ENCODE results near the gene COL25A1.

Gene COL25A1

GRCh38 chr4:108891896-108892590 lies 410.4 kb downstream of the COL25A1 start:
- TF ChIP-seq CTCF (IDR thresholded peaks at IDR 0.05; ENCODE audit: borderline replicate concordance, control extremely low read depth, extremely low read depth, insufficient read depth, missing control alignments) = no peak
- DNase-seq (ENCODE audit: low spot score) = no peak
- in situ Hi-C loops (cut with MboI; ENCODE audit: low sequenced_read_pairs, unreplicated experiment) = no loop called here

GRCh38 chr4:108890484-108890881 lies 412.0 kb downstream of the COL25A1 start:
- TF ChIP-seq CTCF (IDR thresholded peaks at IDR 0.05; ENCODE audit: borderline replicate concordance, control extremely low read depth, extremely low read depth, insufficient read depth, missing control alignments) = no peak
- in situ Hi-C loops (cut with MboI; ENCODE audit: low sequenced_read_pairs, unreplicated experiment) = no loop called here
- no peak for DNase-seq (ENCODE audit: low spot score)

GRCh38 chr4:108889696-108890483 lies 412.6 kb downstream of the COL25A1 start:
- no peak for TF ChIP-seq CTCF (IDR thresholded peaks at IDR 0.05; ENCODE audit: borderline replicate concordance, control extremely low read depth, extremely low read depth, insufficient read depth, missing control alignments)
- in situ Hi-C loops (cut with MboI; ENCODE audit: low sequenced_read_pairs, unreplicated experiment) = no loop called here
- DNase-seq (ENCODE audit: low spot score) = no peak

- in situ Hi-C loops (cut with MboI; ENCODE audit: low sequenced_read_pairs, unreplicated experiment) = no loop called here
- no peak for DNase-seq (ENCODE audit: low spot score)
Measured at GRCh38 chr4:108888769-108889168, 413.7 kb downstream of the COL25A1 start.

GRCh38 chr4:108887034-108887433 lies 415.4 kb downstream of the COL25A1 start:
- in situ Hi-C loops (cut with MboI; ENCODE audit: low sequenced_read_pairs, unreplicated experiment) = no loop called here
- TF ChIP-seq CTCF (IDR thresholded peaks at IDR 0.05; ENCODE audit: borderline replicate concordance, control extremely low read depth, extremely low read depth, insufficient read depth, missing control alignments) = no peak
- no peak for DNase-seq (ENCODE audit: low spot score)

More at GRCh38 chr4:108888769-108889168, 413.7 kb downstream of the COL25A1 start:
- no peak for TF ChIP-seq CTCF (IDR thresholded peaks at IDR 0.05; ENCODE audit: borderline replicate concordance, control extremely low read depth, extremely low read depth, insufficient read depth, missing control alignments)

GRCh38 chr4:108885211-108885610 lies 417.2 kb downstream of the COL25A1 start:
- TF ChIP-seq CTCF (IDR thresholded peaks at IDR 0.05; ENCODE audit: borderline replicate concordance, control extremely low read depth, extremely low read depth, insufficient read depth, missing control alignments) = no peak
- no peak for DNase-seq (ENCODE audit: low spot score)
- in situ Hi-C loops (cut with MboI; ENCODE audit: low sequenced_read_pairs, unreplicated experiment) = no loop called here

All from GM13976 (cell line).